ENCODE data around the gene SPATS2.
"Not testable (repeated sequence)": the region's sequence is repeated elsewhere in the genome, so short reads cannot be mapped to it uniquely, and the experiment has no call there.

SPATS2 gene

DNA sequence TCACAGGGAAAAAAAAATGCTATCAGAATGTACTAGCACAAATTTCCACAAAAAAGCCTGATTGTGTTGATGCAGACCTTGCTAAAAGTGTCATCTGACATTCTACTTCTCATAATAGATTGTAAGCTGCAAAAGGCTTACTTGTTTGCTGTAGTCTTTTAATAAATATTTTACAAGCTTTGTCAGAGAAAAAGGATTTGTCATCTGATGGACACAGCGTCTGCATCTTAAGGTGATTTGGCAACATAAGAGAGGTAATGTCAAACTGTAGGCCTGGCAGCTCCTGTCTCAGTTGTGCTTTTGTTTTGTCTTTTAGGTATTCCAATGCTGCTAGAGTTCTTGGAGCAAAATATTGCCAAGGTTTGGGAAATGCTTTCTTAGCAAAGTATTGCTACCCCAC lies 145.3 kb downstream of the SPATS2 start:
- DNase-seq (ENCODE audit: low read depth in 2 of 2), result no peak

DNA sequence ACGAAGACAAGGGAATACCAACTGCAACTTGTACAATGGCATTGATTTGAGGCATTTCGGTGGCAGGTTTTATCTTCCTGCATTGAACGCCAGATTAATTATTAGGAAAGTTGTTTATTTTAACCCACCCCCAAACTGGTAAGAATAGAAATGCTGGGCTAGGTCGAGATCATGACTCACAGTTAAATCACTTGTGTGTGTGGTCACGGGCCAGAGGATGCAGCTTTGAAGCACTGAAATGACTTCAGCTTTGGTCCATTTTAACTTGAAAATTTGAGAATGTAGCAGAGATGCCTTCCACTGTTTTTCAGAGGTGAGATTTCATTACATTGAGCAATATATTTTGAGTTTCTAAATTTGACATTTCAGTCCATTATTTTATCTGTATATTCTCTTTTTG lies 148.0 kb downstream of the SPATS2 start:
- no peak for DNase-seq (ENCODE audit: low read depth in 2 of 2)

DNA sequence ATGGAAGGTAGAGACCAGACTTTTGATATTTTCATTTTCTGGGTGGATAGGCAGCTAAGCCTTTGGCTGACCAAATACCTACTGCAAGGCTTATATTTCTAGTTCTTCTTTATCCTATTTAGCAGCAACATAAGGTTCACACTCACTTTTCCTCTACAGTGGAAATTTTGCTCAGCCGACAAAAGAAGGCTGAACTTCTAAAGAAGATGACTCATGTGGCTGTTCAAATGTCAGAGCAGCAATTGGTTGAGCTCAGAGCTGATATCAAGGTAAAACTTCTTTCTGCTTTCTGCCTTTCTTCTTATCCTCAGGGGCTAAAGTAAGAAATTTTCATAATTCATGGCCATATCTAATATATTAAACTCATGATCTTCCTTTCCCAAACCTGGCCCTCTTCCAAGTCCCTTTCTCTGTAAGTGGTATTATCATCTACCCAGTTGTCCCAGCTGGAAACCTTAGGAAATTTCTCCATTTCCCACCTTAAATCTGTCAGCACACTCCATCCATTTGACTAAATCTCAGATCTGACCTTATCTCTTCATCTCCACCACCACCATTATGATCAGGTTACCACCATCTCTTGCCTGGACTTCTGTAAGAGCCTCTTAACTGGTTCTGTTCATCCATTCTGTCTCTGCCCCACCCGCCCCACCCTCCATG lies 151.8 kb downstream of the SPATS2 start:
- no peak for DNase-seq (ENCODE audit: low read depth in 2 of 2)

DNA sequence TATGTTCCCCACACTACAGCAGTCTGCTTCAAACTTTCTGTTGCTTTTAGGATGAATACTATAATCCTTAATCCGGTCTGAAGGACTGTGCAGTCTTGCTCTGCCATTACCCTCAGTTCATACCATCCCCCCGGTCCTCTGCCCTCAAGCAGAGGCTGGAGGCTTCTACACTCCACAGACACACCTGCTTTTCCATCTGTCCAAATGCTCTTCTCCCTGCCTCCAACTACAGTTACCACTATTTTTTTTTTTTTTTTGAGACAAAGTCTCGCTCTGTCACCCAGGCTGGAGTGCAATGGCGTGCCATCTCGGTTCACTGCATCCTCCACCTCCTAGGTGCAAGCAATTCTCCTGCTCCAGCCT lies 152.3 kb downstream of the SPATS2 start:
- DNase-seq (ENCODE audit: low read depth in 2 of 2), result no peak

DNA sequence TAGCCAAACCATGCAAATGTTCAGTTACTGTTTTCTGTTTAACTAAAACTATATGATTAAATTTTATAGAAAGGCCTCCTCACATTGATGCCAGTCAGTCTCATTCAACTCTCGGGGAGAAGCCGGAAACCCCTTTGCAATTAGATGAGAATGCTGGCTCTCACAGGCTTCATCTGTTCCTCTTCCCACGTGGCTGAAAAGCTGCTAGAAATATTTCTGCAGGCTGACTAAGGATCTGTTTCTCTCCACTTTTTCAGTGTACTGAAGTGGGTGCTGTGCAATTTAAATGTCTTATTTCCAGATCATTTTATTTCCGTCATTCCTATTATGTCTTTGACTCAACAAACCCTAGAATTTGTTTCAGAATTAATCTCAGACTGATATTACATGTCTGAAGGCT lies 154.1 kb downstream of the SPATS2 start:
- DNase-seq (ENCODE audit: low read depth in 2 of 2), result no peak

DNA sequence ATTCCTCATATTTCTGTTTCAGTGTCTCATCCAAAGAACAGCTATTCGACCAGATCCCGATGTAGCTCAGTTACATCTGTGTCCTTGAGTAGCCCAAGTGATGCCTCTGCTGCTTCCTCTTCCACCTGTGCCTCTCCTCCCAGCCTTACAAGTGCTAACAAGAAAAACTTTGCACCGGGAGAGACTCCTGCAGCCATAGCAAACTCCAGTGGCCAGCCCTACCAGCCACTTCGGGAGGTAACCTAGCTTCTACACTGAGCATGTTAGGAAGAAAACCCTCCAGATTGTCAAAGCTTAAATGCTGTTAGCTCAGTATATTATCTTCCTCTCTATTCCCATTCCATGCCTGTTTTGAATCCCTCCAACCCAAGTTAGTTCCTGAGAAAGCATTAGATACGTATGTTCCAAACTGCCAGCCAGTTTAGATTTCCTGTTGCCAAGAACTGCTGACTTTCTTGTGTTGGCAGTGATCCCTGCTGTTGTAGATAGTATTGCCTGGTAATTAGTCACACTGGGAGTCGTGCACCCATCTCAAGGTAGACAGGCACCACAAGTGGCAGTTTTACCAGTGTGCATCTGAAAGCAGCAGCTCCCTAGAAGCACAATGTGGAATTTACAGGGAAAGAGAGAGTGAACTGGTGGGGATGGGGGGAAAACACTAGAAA lies 157.5 kb downstream of the SPATS2 start:
- DNase-seq (ENCODE audit: low read depth in 2 of 2), result no peak

DNA sequence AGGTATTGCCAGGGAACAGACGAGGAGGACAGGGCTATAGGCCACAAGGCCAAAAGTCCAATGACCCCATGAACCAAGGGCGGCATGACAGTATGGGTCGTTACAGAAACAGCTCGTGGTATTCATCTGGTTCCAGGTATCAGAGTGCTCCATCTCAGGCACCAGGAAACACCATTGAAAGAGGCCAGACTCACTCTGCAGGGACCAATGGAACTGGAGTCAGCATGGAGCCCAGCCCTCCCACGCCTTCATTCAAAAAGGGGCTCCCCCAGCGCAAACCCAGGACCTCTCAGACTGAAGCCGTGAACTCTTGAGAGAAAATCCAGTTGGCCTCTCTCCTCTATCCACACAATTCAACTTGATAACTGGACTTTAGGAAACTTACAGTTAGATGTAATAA lies 158.7 kb downstream of the SPATS2 start:
- DNase-seq (ENCODE audit: low read depth in 2 of 2), result no peak

DNA sequence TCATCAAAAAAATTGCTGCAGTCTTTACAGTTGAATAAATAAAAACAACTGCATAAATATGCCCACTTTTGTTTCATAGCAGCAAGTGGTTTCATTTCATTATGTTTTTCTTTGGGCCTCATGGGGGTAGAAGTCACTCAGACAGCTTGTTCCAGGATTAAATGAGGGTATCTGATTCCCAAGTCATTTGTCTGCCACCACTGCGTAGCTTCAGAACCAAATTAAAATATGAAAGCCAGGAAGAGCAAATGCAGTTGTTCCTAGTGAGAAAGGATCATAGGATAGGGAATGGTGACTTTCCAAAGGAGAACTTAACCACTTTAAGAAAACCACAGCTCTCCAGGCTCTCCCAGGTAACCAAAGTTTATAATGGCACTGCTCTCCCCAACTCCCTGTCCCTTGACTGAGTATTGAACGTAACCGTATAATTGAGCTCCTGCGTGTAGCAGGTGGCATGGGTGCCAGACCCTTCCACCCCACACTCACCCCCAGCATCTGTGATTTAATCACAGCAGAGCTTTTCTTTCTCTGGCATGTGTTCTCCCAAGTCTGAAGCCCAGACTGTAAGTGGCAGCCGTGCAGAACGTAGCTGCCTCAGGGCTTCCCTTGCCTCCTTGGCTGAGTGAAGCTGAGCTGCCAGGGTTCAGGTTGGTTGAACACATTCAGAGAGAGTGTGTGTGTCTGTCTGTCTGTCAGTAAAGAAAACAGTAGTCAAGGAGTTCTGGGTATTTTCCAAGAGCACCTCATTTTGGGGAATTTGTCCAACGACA lies 160.3 kb downstream of the SPATS2 start:
- DNase-seq (ENCODE audit: low read depth in 2 of 2), result no peak

DNA sequence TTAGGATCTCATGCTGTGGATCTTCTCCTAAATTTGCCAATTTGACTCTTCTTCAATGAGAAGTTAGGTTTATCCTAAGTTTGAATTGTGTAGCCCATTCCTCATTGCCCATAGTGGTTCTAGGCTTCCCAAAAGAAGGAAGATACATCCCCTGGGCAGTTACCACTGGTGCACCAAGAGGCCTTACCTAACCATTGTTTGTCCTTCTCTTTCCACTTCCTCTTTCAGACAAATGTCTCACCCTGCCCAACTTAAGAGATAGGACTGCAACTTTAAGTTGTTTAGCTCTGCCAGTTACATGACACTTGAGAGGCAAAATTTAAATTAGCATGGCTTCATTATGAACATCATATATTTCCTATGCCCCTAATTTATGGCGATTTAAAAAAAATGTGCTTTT lies 162.2 kb downstream of the SPATS2 start:
- no peak for DNase-seq (ENCODE audit: low read depth in 2 of 2)

DNA sequence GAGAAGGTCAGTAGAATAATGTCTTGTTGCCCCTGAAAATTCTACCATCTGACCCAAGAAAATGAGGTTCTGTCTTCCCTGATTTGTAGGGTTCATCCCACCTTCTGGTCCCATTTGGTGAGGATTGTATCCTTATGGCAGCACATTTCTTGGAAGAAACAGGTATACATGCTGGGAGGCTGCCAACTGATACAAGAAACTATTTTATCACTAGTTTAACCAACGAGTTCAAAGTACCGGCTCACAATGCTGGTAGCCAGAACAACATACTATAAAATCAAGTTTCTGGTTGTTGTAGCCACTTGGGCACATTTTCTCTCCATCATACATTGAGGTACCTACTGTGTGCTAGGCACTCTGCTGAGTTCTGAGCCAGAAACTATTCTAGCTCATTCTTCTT lies 164.5 kb downstream of the SPATS2 start:
- DNase-seq (ENCODE audit: low read depth in 2 of 2), result no peak

DNA sequence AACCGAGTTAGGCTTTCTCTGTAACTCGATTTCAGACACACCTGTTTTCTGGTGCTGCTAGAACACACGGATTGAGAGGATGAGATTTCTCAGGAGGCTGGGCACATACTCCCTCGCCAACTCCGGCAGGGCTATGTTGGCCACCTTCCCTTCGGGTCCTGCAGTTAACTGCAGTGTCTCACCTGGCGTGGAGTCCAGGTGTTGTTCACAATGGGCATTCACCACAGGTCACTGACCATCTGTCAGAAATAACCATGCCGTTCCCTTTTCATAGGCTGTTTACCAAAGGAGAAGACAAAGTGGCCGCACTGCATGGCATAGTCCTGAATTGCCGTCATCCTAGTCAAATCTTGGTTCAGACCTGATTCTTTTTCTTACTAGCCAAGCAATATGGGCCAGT lies 166.1 kb downstream of the SPATS2 start:
- no peak for DNase-seq (ENCODE audit: low read depth in 2 of 2)

DNA sequence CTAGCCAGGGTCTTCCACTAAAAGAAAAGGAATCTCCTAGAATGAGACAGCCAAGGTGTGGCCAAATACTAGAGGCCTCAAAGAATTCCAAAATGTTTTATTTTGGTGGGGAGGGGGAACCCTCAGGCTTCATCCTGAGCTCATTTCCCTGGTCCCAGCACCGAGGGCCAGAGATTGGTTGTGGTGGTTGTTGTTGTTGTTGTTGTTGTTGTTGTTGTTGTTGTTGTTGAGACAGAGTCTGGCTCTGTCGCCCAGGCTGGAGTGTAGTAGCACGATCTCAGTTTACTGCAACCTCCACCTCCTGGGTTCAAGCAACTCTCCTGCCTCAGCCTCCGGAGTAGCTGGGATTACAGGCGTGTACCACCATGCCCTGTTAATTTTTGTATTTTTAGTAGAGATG lies 166.9 kb downstream of the SPATS2 start:
- not testable (repeated sequence) for DNase-seq (ENCODE audit: low read depth in 2 of 2)

DNA sequence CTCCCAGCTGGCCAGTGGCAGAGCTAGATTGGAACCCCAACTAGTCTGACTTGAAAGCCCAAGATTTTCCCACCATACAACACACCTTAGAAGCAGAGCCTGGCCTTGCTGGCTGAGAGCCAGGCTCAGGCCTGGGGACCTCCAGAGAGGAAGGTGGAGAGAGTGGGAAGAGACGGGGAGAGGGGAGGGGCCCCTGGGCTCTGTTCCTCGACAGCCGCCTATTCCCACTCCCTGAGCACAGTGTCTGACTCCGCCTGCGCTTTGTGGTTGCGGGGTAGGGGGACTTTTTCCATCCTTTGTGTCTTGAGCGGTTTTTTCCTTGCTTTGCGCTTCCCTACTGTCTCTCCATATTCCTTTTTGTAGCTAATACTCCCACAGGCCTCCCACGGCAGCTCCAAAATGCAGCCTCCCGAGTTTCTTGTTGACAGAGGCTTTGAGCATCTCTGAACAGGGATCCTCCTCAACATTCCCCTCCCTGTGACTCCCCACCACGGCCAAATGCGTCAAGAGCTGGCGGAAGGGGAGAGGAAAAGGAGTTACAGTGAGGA lies 167.5 kb downstream of the SPATS2 start:
- DNase-seq (ENCODE audit: low read depth in 2 of 2), result no peak

DNA sequence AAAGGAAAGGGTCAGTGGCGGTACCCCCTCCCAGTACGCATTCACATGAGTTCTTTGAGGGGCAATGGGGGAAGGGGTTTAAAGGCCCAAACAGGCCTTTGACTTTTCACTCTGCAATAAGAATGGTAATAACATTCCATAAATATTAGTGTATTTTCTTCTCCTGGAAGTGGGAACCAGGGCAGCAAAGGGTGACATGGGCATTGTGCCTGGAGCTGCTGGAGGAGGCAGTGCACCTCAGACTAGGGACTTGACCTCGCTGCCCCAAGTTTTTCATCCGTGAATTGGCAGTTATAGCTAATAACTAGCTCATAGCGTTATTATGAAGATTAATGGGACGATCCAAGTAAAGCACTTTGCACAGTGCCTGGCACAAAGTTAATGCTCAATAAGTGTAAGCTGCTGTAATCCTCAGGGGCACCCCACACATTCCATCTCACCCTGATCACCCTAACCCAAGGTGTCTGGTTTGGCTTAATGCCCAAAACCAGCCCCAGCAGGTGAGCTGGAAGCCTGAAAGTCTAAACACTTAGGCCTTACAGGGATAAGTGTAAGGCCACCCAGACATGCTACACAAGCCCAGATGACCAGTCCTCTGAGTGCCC lies 168.8 kb downstream of the SPATS2 start:
- no peak for DNase-seq (ENCODE audit: low read depth in 2 of 2)

DNA sequence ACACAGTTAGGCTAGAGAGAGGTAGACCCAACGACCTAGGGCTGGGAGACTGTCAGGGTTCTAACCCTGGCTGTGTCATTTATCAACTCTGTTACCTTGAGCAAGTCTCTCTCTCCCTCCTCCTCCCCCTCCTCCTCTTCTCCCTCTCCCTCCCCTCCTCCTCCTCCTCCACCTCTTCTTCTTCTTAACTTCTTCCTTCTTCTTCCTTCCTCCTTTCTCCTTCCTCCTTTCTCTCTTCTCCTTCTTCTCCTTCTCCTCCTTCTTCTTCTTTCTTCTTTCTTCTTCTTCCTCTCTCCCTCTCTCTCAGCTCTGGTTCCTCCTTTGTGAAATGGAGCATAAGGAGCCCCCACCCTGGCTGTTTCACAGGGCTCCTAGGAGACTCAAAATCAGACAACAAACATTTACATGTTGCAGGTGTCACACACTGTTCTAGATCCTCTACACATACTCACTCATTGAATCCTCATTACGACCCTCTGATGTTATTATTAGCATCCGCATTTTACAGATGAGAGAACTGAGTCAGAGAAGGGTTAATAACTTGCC lies 169.3 kb downstream of the SPATS2 start:
- DNase-seq (ENCODE audit: low read depth in 2 of 2), result no peak

DNA sequence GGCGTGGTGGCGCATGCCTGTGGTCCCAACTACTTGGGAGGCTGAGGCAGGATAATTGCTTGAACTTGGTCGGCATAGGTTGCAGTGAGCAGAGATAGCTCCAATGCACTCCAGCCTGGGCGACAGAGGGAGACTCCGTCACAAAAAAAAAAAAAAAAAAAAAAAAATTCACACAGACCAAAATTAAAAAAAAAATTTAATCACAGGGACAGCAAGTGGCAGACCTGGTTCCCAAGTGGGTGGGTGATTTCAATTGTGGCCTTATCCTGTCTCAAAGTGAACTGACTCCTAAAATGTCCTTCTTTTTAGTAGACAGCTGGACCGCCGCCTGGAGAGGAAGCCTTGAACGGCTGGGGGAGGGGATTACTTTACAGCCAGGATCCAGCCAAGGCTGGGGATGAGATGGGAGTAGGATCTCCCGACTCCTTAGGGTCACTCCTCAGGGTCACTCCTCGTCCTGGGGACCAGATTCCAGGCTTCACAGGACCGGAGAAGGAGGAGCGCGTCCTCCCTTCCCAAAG lies 170.0 kb downstream of the SPATS2 start:
- DNase-seq (ENCODE audit: low read depth in 2 of 2), result no peak

DNA sequence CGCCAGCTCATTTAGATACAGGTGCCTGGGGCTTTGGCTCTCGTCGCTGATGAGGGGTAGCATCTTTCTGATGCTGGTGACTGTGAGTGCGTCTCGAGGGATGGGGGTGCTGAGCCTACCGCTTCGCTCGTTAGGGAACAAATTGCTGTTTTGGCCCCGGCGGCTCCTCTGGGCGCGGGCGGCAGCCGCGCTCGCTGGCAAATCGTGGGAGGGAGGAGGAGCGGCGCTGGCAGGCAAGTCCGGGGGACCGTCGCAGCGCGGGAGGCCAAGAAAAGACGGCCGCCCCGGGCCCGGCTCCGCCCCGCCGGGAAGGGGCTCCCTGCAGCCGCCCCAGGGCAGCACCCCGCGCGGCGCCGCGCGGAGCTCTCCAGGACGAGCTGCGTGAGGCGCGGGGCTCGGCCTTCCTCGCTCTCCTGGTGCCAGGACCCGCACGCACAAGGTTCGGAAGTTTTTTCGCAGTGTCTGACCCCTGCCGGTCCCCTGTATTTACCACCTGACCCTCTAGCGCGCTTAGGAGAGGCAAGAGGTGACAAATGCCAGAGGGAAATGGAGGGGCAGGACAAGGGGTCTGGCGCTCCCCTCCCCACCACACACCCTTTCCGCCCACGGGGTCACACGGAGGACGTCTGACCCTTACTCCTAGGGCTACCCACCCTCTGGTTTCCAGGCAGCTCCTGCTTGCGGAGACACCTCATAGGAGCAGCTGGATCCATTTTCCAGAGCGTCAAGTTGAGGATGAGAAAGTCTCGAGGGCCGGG lies 170.7 kb downstream of the SPATS2 start:
- no peak for DNase-seq (ENCODE audit: low read depth in 2 of 2)

DNA sequence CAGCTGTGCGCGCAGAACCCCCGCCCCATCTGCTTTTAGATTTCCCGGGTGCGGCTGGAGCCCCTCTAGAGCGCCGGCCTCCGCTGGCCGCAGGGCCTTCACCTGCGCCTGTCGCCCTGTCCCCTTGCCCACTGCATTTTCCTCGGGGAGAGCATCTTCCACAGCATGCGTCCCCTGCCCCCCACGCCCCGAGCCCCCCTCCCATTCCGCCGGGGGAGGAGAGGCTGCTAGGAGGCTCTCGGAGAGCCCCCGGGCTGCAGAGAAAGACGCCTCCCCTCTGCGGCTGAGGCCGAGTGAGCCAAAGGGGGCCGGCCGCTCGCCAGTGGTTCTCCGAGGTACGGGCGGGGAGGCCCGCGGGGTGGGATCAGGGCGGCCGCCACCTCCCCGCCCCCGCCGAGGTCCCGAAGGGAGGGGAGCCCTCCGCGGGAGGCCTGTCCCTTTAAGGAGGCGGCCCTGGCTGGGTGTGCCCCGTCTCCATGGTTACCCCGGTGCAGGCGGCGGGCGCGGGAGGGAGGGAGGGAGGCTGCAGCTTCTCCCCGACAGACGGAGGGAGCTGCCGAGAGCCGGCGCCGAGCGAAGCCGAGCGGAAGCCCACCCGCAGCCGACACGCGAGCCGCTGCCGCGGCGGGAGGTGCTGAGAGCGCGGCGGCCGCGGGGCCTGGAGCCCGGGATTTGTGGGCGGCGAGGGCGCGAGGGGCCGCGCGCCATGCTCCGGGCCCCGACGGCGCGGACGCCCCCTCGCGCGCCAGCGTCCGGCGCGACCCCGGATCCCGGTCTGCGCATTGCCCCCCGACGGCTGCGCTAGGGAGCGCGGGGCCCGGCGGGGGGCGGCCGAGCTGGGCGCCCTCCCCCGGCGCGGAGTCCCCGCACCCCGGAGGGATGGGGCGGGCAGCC lies 171.5 kb downstream of the SPATS2 start, which contains the start of gene KCNH3:
Gene KCNH3 (plus strand): TSS at position 521 of the 894 bp plus-strand sequence. CDS start 387 bp downstream, outside the sequence.
- DNase-seq (ENCODE audit: low read depth in 2 of 2), result peak; percentile 72 to 76

DNA sequence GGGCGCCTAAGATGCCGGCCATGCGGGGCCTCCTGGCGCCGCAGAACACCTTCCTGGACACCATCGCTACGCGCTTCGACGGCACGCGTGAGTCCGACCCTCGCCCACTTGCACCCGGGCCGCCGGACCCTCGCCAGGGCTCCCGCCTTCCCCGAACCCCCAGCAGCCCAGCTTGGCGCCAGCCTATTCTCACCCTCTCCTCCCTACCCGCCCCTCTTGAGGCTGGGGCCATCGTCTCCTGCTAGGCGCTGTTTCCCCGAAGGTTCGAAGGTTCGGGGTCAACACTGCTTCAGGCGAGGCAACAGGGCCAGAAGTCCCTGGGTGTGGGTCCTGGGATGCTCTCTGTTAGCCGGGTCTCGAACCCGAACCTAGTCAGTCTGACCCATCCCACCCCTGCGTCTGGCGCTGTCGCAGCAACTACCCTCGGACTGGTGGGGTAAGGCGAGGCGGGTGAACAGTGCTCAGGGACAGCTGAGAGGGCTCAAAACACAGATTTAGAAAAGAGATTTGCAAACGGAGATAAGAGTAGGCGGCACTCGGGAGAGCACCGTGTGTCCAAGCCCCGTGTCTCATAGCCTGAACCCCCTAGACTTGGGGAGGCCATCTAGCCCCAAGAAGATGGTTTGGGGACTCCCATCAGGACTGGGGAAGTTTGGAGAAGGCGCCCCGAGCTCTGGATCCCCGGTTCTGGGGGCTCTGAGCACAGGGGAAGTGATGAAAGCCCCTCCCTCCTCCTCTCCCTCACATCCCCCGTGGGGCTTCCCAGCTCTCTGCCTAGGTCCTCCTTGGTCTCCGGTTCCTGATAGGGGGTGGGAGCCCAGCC lies 172.4 kb downstream of the SPATS2 start:
- DNase-seq (ENCODE audit: low read depth in 2 of 2), result no peak
